Breast epithelium (tissue), 4 donors: ENCODE data around the gene SKIC2. TPM values are rescaled to one million over a fixed set of nuclear protein-coding genes. Genes with fewer than 3 reads are reported as not detected.

Source experiments
- DNase-seq, 2 donors: peaks; one replicate each; pipeline ENCODE4 v3.0.0-alpha.2; 2019; ENCODE audit warnings: low spot score in 2 of 2
- H3K27ac ChIP-seq, 2 donors: fragments of 200-600 bp; sonication (generic) in 1 of 2; one replicate each; pipeline ENCODE4 v1.5.1; 2016 to 2019; ENCODE audit warnings: mild to moderate bottlenecking in 1 of 2
- H3K27me3 ChIP-seq, 2 donors: fragments of 200-600 bp; sonication (generic) in 1 of 2; one replicate each; pipeline versions ENCODE4 v1.5.1 to v1.6.0; 2017 to 2019; ENCODE audit warnings: control low read depth in 1 of 2, mild to moderate bottlenecking in 1 of 2
- H3K36me3 ChIP-seq: fragments of 200-600 bp; one replicate; pipeline ENCODE4 v1.5.1; 2019
- H3K4me1 ChIP-seq, 2 donors: fragments of 200-600 bp; sonication (generic); one replicate each; pipeline ENCODE4 v1.5.1; 2016 to 2019; ENCODE audit warnings: control low read depth in 1 of 2
- H3K4me3 ChIP-seq, 3 donors: fragments of 200-600 bp; sonication (generic); 1 replicate in 2 of 3; 2 replicates in 1 of 3; pipeline ENCODE4 v1.5.1; 2016 to 2019; ENCODE audit warnings: mild to moderate bottlenecking in 3 of 3, moderate library complexity in 2 of 3
- H3K9me3 ChIP-seq, 2 donors: fragments of 200-600 bp; sonication (generic) in 1 of 2; one replicate each; pipeline ENCODE4 v1.5.1; 2016 to 2019; ENCODE audit warnings: control low read depth in 1 of 2
- POLR2A ChIP-seq: fragments of 450-650 bp; IDR thresholded peaks from one replicate; pipeline ENCODE4 v1.6.1; 2016; ENCODE audit warnings: antibody characterized with exemption, mild to moderate bottlenecking, moderate library complexity
- POLR2AphosphoS5 ChIP-seq, 3 donors: sonication (generic); formaldehyde crosslinking; IDR thresholded peaks; one replicate each; pipeline ENCODE4 v1.6.1; 2017; ENCODE audit warnings: antibody characterized with exemption in 3 of 3
- intact Hi-C: fragments of 100-400 bp; cut with DNase I; formaldehyde crosslinking; loops from one replicate; pipeline ENCODE4 v1.15.1; 2023; ENCODE audit warnings: low total_unique reads
- total RNA-seq, 3 donors: library from RNA; depleted of rRNA; stranded (reverse); fragments of >200 nt; gene quantifications; one replicate each; pipeline ENCODE4 v1.1.0, GENCODE V29; 2016
- TF ChIP-seq, protein P1 (sequence below), 3 donors: fragments of 450-650 bp; IDR thresholded peaks; one replicate each; pipeline ENCODE4 v1.5.1; 2016 to 2017; ENCODE audit warnings: antibody characterized with exemption in 3 of 3, mild to moderate bottlenecking in 3 of 3, moderate library complexity in 3 of 3

SKIC2 gene
- total RNA-seq, 3 donors from 2014 or later: 30.7 to 46.5 (median 43.9) TPM

DNA sequence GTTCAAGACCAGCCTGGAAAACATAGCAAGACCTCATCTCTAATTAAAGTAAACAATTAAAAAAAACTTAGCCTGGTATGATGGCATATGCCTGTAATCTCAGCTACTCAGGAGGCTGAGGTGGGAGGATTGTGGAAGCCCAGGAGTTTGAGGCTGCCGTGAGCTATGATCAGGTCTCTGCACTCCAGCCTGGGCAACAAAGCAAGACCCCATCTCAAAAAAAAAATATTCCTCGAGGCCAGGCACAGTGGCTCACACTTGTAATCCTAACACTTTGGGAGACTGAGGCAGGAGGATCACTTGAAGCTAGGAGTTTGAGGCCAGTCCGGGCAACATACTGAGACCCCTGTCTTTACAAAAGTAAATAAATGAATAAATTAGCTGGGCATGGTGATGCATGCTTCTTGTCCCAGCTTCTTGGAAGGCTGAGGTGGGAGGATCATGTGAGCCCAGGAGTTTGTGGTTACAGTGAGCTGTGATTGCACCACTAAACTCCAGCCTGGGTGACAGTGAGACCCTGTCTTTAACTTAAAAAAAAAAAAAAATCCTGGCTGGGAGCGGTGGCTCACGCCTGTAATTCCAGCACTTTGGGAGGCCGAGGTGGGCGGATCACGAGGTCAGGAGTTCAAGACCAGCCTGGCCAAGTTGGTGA, 40.8 kb upstream of the SKIC2 start:
- H3K36me3 ChIP-seq: no peaks in the 10 kb centered on the region
- intact Hi-C loops: no loop called here
- H3K27me3 ChIP-seq: no peaks in the 10 kb centered on the region
- TF ChIP-seq, protein P1, sequence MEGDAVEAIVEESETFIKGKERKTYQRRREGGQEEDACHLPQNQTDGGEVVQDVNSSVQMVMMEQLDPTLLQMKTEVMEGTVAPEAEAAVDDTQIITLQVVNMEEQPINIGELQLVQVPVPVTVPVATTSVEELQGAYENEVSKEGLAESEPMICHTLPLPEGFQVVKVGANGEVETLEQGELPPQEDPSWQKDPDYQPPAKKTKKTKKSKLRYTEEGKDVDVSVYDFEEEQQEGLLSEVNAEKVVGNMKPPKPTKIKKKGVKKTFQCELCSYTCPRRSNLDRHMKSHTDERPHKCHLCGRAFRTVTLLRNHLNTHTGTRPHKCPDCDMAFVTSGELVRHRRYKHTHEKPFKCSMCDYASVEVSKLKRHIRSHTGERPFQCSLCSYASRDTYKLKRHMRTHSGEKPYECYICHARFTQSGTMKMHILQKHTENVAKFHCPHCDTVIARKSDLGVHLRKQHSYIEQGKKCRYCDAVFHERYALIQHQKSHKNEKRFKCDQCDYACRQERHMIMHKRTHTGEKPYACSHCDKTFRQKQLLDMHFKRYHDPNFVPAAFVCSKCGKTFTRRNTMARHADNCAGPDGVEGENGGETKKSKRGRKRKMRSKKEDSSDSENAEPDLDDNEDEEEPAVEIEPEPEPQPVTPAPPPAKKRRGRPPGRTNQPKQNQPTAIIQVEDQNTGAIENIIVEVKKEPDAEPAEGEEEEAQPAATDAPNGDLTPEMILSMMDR (IDR thresholded peaks at IDR 0.05): no peak
- TF ChIP-seq POLR2A (no peak), POLR2AphosphoS5 (IDR thresholded peaks at IDR 0.05) (no peak)
- no peaks in the 10 kb centered on the region for H3K4me1 ChIP-seq
- no peaks in the 10 kb centered on the region for H3K9me3 ChIP-seq
- no peak overlapping the region for H3K27ac ChIP-seq
- H3K4me3 ChIP-seq: no peak overlapping the region
- DNase-seq: no peak

GRCh38 chr6:31919624-31920303, 39.2 kb upstream of the SKIC2 start:
- H3K4me3 ChIP-seq: no peak overlapping the region
- intact Hi-C loops: no loop called here
- H3K27ac ChIP-seq: peak overlapping the region in 1 of 2 donors; percentile 68
- no peaks in the 10 kb centered on the region for H3K27me3 ChIP-seq
- no peak for TF ChIP-seq POLR2AphosphoS5 (IDR thresholded peaks at IDR 0.05)
- TF ChIP-seq, protein P1 (IDR thresholded peaks at IDR 0.05): no peak
- TF ChIP-seq POLR2A: no peak
- H3K4me1 ChIP-seq: no peaks in the 10 kb centered on the region
- no peaks in the 10 kb centered on the region for H3K36me3 ChIP-seq
- no peak for DNase-seq
- H3K9me3 ChIP-seq: no peaks in the 10 kb centered on the region

GRCh38 chr6:31920811-31921210, 38.2 kb upstream of the SKIC2 start:
- Histone ChIP-seq H3K4me3 (no peak overlapping the region), H3K9me3 (no peaks in the 10 kb centered on the region), H3K27ac (peak overlapping the region in 1 of 2 donors; percentile 68), H3K36me3 (no peaks in the 10 kb centered on the region), H3K27me3 (no peaks in the 10 kb centered on the region), H3K4me1 (no peaks in the 10 kb centered on the region)
- no peak for DNase-seq
- intact Hi-C loops: no loop called here
- TF ChIP-seq POLR2AphosphoS5 (IDR thresholded peaks at IDR 0.05): no peak
- TF ChIP-seq, protein P1 (IDR thresholded peaks at IDR 0.05): no peak
- no peak for TF ChIP-seq POLR2A

DNA sequence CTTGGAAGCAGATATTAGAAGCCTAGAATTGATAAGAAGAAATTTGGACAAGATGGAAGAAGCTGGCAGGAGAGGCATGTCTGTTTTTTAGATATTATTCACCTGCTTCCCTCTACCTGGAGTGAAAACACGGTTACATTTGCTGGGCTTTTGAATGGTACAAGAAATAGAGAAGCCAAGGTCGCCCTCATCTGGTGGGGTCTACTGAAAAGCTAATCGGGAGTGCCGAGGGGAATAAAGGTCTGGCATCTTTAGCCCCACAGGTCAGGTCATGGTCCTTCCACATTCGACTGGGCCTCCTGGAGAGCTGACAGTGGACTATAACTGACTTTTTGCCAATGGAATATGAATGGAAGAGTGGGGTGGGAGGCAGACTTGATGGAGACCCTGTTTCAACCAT, 36.0 kb upstream of the SKIC2 start:
- no peaks in the 10 kb centered on the region for H3K9me3 ChIP-seq
- no peaks in the 10 kb centered on the region for H3K27me3 ChIP-seq
- intact Hi-C loops: no loop called here
- no peaks in the 10 kb centered on the region for H3K4me1 ChIP-seq
- H3K27ac ChIP-seq: no peak overlapping the region
- TF ChIP-seq POLR2A: no peak
- TF ChIP-seq, protein P1 (IDR thresholded peaks at IDR 0.05): no peak
- TF ChIP-seq POLR2AphosphoS5 (IDR thresholded peaks at IDR 0.05): no peak
- no peaks in the 10 kb centered on the region for H3K36me3 ChIP-seq
- DNase-seq: no peak
- H3K4me3 ChIP-seq: no peak overlapping the region

DNA sequence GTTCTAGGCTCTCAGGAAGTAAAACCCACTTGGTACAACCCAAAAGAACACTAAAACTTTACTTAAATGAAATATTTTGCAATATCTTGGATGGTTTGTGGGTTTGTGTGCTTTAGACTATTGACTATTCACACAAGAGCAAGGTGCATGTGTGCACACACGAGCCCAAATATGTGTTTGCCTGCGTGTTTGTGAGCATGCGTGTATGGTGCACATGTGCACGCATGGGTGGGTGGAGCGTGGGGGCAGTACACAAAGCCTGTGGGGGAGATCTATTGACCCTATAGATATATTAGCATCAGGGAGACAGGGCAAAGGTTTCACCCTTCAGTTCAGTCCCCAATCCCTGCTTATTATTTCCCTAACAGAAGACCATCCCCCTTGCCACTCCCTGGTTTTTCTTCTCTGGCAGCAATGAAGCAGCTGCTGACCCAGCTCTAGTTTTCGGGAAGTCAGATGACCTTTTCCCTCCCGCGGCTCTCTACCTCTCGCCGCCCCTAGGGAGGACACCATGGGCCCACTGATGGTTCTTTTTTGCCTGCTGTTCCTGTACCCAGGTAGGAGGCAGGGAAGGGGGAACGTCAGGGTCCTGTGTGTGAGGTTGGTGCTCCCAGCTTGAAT, 31.6 kb upstream of the SKIC2 start, which contains the start of gene C2:
TSS of gene C2 (plus strand) at position 476 of the 621 bp plus-strand sequence. CDS start at position 512, 36 bp downstream.
- DNase-seq: no peak
- H3K27me3 ChIP-seq: no peaks in the 10 kb centered on the region
- H3K36me3 ChIP-seq: no peaks in the 10 kb centered on the region
- intact Hi-C loops: no loop called here
- TF ChIP-seq, protein P1 (IDR thresholded peaks at IDR 0.05): no peak
- TF ChIP-seq POLR2A (no peak), POLR2AphosphoS5 (IDR thresholded peaks at IDR 0.05) (no peak)
- no peaks in the 10 kb centered on the region for H3K4me1 ChIP-seq
- H3K27ac ChIP-seq: peak within 1 kb of the TSS in 1 of 2 donors; percentile 43
- H3K9me3 ChIP-seq: no peaks in the 10 kb centered on the region
- H3K4me3 ChIP-seq: peak within 1 kb of the TSS; percentile 26 to 54 (median 42)
